Suppressor macrophage treated with lipopolysaccharide for 4 hours (primary cell): ENCODE results near the gene KCNN3.

Experiments used
- DNase-seq: peaks from one replicate; pipeline ENCODE4 v3.0.0-alpha.2; 2020

Gene KCNN3

GRCh38 chr1:154769193-154769895 is 100.7 kb downstream of the KCNN3 start:
- no peak for DNase-seq

GRCh38 chr1:154768456-154769125 is 101.5 kb downstream of the KCNN3 start:
- DNase-seq = no peak

GRCh38 chr1:154767315-154768240 is 102.5 kb downstream of the KCNN3 start:
- DNase-seq = no peak

GRCh38 chr1:154765970-154766369 is 104.1 kb downstream of the KCNN3 start:
- peak; percentile 29 for DNase-seq

GRCh38 chr1:154764773-154765172 is 105.3 kb downstream of the KCNN3 start:
- no peak for DNase-seq

GRCh38 chr1:154764181-154764580 is 105.9 kb downstream of the KCNN3 start:
- DNase-seq = no peak

GRCh38 chr1:154760469-154760933 is 109.6 kb downstream of the KCNN3 start:
- DNase-seq = peak; percentile 43

- no peak for DNase-seq
Measured at GRCh38 chr1:154759793-154760192, 110.3 kb downstream of the KCNN3 start.

GRCh38 chr1:154759196-154759595 is 110.9 kb downstream of the KCNN3 start:
- peak; percentile 39 for DNase-seq

- DNase-seq = no peak
Measured at GRCh38 chr1:154758346-154758745, 111.7 kb downstream of the KCNN3 start.

GRCh38 chr1:154756793-154757548 is 113.1 kb downstream of the KCNN3 start:
- no peak for DNase-seq

- no peak for DNase-seq
Measured at GRCh38 chr1:154755858-154756730, 114.0 kb downstream of the KCNN3 start.

GRCh38 chr1:154753426-154753825 is 116.7 kb downstream of the KCNN3 start:
- no peak for DNase-seq

- DNase-seq = no peak
Measured at GRCh38 chr1:154752273-154753030, 117.6 kb downstream of the KCNN3 start.

- peak; percentile 79 for DNase-seq
Measured at GRCh38 chr1:154751690-154752089, 118.4 kb downstream of the KCNN3 start.

- no peak for DNase-seq
Measured at GRCh38 chr1:154750681-154751665, 119.1 kb downstream of the KCNN3 start.

GRCh38 chr1:154749078-154749760 is 120.9 kb downstream of the KCNN3 start:
- DNase-seq = peak; percentile 33

- DNase-seq = no peak
Measured at GRCh38 chr1:154748405-154748775, 121.7 kb downstream of the KCNN3 start.
